ENCODE results near the gene HIVEP3. TPM values are rescaled to one million over a fixed set of nuclear protein-coding genes. Genes with fewer than 3 reads are reported as not detected.
A peak's percentile ranks its signal among the peaks of the same experiment; 100 is the strongest.

Gene HIVEP3
- total RNA-seq, 1 experiment from 2014 or later, result 11.0 TPM

GRCh38 chr1:41823471-41823870 is 95.3 kb downstream of the HIVEP3 start:
- peak in 1 of 2 experiments; percentile 54 for DNase-seq

GRCh38 chr1:41822866-41823265 is 95.9 kb downstream of the HIVEP3 start:
- Histone ChIP-seq H3K79me2 (ENCODE audit: low read depth) (no peaks in the 10 kb centered on the region), H3K9me2 (ENCODE audit: insufficient read depth) (no peaks in the 10 kb centered on the region), H3K4me1 (replicated peaks; ENCODE audit: insufficient read depth) (peaks cover 11% of the 10 kb centered on the region; the same call in 1 of the 2 replicates), H3K9me3 (ENCODE audit: insufficient read depth, low read depth) (no peaks in the 10 kb centered on the region), H4K20me1 (ENCODE audit: insufficient read depth) (no peaks in the 10 kb centered on the region), H3K27ac (no peak overlapping the region), H3K36me3 (ENCODE audit: low read depth) (no peaks in the 10 kb centered on the region), H3F3A (ENCODE audit: insufficient read depth, low read depth) (0 out of 2 replicates have a peak, but pooled peaks cover 6% of the 10 kb centered on the region), H3K4me2 (no peak overlapping the region), H2AFZ (no peak overlapping the region), H3K27me3 (ENCODE audit: insufficient read depth, low read depth) (no peaks in the 10 kb centered on the region), H3K4me3 (no peak overlapping the region)
- intact Hi-C loops (cut with micrococcal nuclease; ENCODE audit: unreplicated experiment), result no loop called here
- ChIA-PET POLR2A (ENCODE audit: unreplicated experiment) (no interaction called here), CTCF (no interaction called here)
- TF ChIP-seq CTCF (conservative IDR thresholded peaks at IDR 0.05), result no peak
- no peak for TF ChIP-seq EZH2 (IDR thresholded peaks at IDR 0.05; ENCODE audit: low read depth)
- no TSS peak for BruUV-seq (replicated peaks)
- no peak for DNase-seq

More at GRCh38 chr1:41823471-41823870, 95.3 kb downstream of the HIVEP3 start:
- Histone ChIP-seq H2AFZ (no peak overlapping the region), H3K4me2 (no peak overlapping the region), H3K27me3 (ENCODE audit: insufficient read depth, low read depth) (no peaks in the 10 kb centered on the region), H3F3A (ENCODE audit: insufficient read depth, low read depth) (0 out of 2 replicates have a peak, but pooled peaks cover 6% of the 10 kb centered on the region), H3K36me3 (ENCODE audit: low read depth) (no peaks in the 10 kb centered on the region), H3K79me2 (ENCODE audit: low read depth) (no peaks in the 10 kb centered on the region), H3K4me3 (no peak overlapping the region), H3K27ac (no peak overlapping the region), H3K9me3 (ENCODE audit: insufficient read depth, low read depth) (no peaks in the 10 kb centered on the region), H3K4me1 (replicated peaks; ENCODE audit: insufficient read depth) (peaks cover 11% of the 10 kb centered on the region; the same call in 1 of the 2 replicates), H4K20me1 (ENCODE audit: insufficient read depth) (no peaks in the 10 kb centered on the region), H3K9me2 (ENCODE audit: insufficient read depth) (no peaks in the 10 kb centered on the region)
- POLR2A ChIA-PET (ENCODE audit: unreplicated experiment), result no interaction called here
- no peak for TF ChIP-seq EZH2 (IDR thresholded peaks at IDR 0.05; ENCODE audit: low read depth)
- TF ChIP-seq CTCF (conservative IDR thresholded peaks at IDR 0.05), result no peak
- intact Hi-C loops (cut with micrococcal nuclease; ENCODE audit: unreplicated experiment), result no loop called here
- CTCF ChIA-PET, result no interaction called here
- BruUV-seq (replicated peaks), result no TSS peak

GRCh38 chr1:41819843-41820242 is 98.9 kb downstream of the HIVEP3 start:
- H4K20me1 ChIP-seq (ENCODE audit: insufficient read depth), result no peaks in the 10 kb centered on the region
- H3K4me1 ChIP-seq (replicated peaks; ENCODE audit: insufficient read depth), result peaks cover 11% of the 10 kb centered on the region; the same call in 1 of the 2 replicates
- no peaks in the 10 kb centered on the region for H3K36me3 ChIP-seq (ENCODE audit: low read depth)
- TF ChIP-seq CTCF (conservative IDR thresholded peaks at IDR 0.05) (no peak), EZH2 (IDR thresholded peaks at IDR 0.05; ENCODE audit: low read depth) (no peak)
- intact Hi-C loops (cut with micrococcal nuclease; ENCODE audit: unreplicated experiment), result loop anchor here (10.0 kb wide), 2 partner anchors 65 to 325 kb away; no protein-coding TSS in a partner anchor
- DNase-seq, result no peak
- no peaks in the 10 kb centered on the region for H3K27me3 ChIP-seq (ENCODE audit: insufficient read depth, low read depth)
- no peaks in the 10 kb centered on the region for H3K9me3 ChIP-seq (ENCODE audit: insufficient read depth, low read depth)
- no peak overlapping the region for H3K4me2 ChIP-seq
- H3K9me2 ChIP-seq (ENCODE audit: insufficient read depth), result no peaks in the 10 kb centered on the region
- ChIA-PET CTCF (no interaction called here), POLR2A (ENCODE audit: unreplicated experiment) (interaction anchor here (0.7 kb wide), 1 partner anchor 138 kb away, joined by 10 read pairs; no protein-coding TSS in a partner anchor)
- no peak overlapping the region for H3K27ac ChIP-seq
- no peaks in the 10 kb centered on the region for H3K79me2 ChIP-seq (ENCODE audit: low read depth)
- H3F3A ChIP-seq (ENCODE audit: insufficient read depth, low read depth), result 0 out of 2 replicates have a peak, but pooled peaks cover 6% of the 10 kb centered on the region
- no TSS peak for BruUV-seq (replicated peaks)
- no peak overlapping the region for H2AFZ ChIP-seq
- no peak overlapping the region for H3K4me3 ChIP-seq
